ENCODE results near the gene TMEM255A.

The TMEM255A gene

GRCh38 chrX:120336899-120337298 lies 25.6 kb upstream of the TMEM255A start:
- ChIA-PET CTCF (no interaction called here), POLR2A (no interaction called here)
- no peak overlapping the region for H3K4me3 ChIP-seq (ENCODE audit: low read depth, low read length)
- TF ChIP-seq, protein P1, sequence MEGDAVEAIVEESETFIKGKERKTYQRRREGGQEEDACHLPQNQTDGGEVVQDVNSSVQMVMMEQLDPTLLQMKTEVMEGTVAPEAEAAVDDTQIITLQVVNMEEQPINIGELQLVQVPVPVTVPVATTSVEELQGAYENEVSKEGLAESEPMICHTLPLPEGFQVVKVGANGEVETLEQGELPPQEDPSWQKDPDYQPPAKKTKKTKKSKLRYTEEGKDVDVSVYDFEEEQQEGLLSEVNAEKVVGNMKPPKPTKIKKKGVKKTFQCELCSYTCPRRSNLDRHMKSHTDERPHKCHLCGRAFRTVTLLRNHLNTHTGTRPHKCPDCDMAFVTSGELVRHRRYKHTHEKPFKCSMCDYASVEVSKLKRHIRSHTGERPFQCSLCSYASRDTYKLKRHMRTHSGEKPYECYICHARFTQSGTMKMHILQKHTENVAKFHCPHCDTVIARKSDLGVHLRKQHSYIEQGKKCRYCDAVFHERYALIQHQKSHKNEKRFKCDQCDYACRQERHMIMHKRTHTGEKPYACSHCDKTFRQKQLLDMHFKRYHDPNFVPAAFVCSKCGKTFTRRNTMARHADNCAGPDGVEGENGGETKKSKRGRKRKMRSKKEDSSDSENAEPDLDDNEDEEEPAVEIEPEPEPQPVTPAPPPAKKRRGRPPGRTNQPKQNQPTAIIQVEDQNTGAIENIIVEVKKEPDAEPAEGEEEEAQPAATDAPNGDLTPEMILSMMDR (IDR thresholded peaks at IDR 0.05; ENCODE audit: insufficient read depth, low read length, missing control alignments) = no peak
- DNase-seq (ENCODE audit: low read depth, low spot score) = no peak

DNA sequence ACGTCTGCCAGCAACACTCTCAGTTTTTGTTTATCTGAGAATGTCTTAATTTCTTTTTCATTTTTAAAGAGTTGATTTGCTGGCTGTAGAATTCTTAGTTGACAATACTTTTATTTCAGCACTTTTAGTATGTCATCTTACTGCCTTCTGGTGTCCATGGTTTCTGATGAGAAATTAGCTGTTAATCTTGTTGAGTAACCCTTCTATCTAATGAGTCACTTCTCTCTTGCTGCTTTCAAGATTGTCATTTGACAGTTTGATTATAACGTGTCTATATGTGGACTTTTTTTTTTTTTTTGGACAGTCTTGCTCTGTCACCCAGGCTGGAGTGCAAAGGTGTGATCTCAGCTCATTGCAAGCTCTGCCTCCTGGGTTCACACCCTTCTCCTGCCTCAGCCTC lies 24.0 kb upstream of the TMEM255A start:
- POLR2A ChIA-PET = no interaction called here
- H3K4me3 ChIP-seq (ENCODE audit: low read depth, low read length) = no peak overlapping the region
- DNase-seq (ENCODE audit: low read depth, low spot score) = no peak
- TF ChIP-seq, protein P1 (IDR thresholded peaks at IDR 0.05; ENCODE audit: insufficient read depth, low read length, missing control alignments) = no peak
- CTCF ChIA-PET = no interaction called here

- no peak for DNase-seq (ENCODE audit: low read depth, low spot score)
- H3K4me3 ChIP-seq (ENCODE audit: low read depth, low read length) = no peak overlapping the region
- ChIA-PET POLR2A (no interaction called here), CTCF (no interaction called here)
- TF ChIP-seq, protein P1 (IDR thresholded peaks at IDR 0.05; ENCODE audit: insufficient read depth, low read length, missing control alignments) = no peak
Measured at GRCh38 chrX:120334603-120335002, 23.3 kb upstream of the TMEM255A start.

- POLR2A ChIA-PET = no interaction called here
- no peak for DNase-seq (ENCODE audit: low read depth, low spot score)
- TF ChIP-seq, protein P1 (IDR thresholded peaks at IDR 0.05; ENCODE audit: insufficient read depth, low read length, missing control alignments) = no peak
- H3K4me3 ChIP-seq (ENCODE audit: low read depth, low read length) = no peak overlapping the region
- CTCF ChIA-PET = no interaction called here
Measured at GRCh38 chrX:120334151-120334550, 22.9 kb upstream of the TMEM255A start.

GRCh38 chrX:120332394-120332793 lies 21.1 kb upstream of the TMEM255A start:
- no peak for DNase-seq (ENCODE audit: low read depth, low spot score)
- ChIA-PET CTCF (no interaction called here), POLR2A (no interaction called here)
- no peak overlapping the region for H3K4me3 ChIP-seq (ENCODE audit: low read depth, low read length)
- TF ChIP-seq, protein P1 (IDR thresholded peaks at IDR 0.05; ENCODE audit: insufficient read depth, low read length, missing control alignments) = no peak

DNA sequence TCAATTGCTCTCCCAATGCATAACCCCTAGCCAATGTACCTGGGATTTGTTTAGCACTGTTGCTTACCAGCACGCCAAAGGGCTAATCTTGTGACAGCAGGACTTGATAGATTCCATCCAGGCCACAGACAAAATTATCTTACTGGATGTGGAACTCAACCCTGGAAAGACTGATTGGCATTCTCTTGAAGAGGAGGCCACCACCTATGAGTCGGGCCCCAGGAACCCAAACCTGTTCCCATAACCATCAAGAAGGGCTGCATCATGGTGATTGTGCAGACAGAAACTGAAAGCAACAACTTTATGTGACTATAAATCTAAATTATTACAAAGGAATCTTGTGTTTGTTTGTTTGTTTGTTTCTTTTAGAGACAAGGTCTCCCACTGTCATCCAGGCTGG lies 19.9 kb upstream of the TMEM255A start:
- POLR2A ChIA-PET = no interaction called here
- CTCF ChIA-PET = no interaction called here
- DNase-seq (ENCODE audit: low read depth, low spot score) = no peak
- no peak overlapping the region for H3K4me3 ChIP-seq (ENCODE audit: low read depth, low read length)
- TF ChIP-seq, protein P1 (IDR thresholded peaks at IDR 0.05; ENCODE audit: insufficient read depth, low read length, missing control alignments) = no peak
